Activated T-cell treated with anti-CD3 and anti-CD28 coated beads, Interleukin-2, amount 50 U/mL, for 72 hours (primary cell): ENCODE results near the gene XPO5. TPM values are rescaled to one million over a fixed set of nuclear protein-coding genes. Genes with fewer than 3 reads are reported as not detected.
"Not testable (repeated sequence)": the region's sequence is repeated elsewhere in the genome, so short reads cannot be mapped to it uniquely, and the experiment has no call there.

ENCODE experiments used
- ATAC-seq, 2 donors: fragments of 150-1000 bp; cut with Tn5 transposase; replicated peaks in 1 of 2; 2 replicates each; pipeline ENCODE4 v1.10.0; 2021; ENCODE audit warnings: moderate library complexity in 2 of 2, mild to moderate bottlenecking in 1 of 2
- DNase-seq, 2 donors: peaks; one replicate each; pipeline ENCODE4 v3.0.0; 2021 to 2022; ENCODE audit warnings: mixed read lengths in 1 of 2
- H3K27ac Mint-ChIP-seq: one replicate; pipeline ENCODE4 v1.8.0; 2022; ENCODE audit warnings: mild to moderate bottlenecking, moderate library complexity, mixed read lengths
- H3K27me3 Mint-ChIP-seq: one replicate; pipeline ENCODE4 v1.8.0; 2022; ENCODE audit warnings: low read depth, mixed read lengths
- H3K36me3 Mint-ChIP-seq, 2 donors: one replicate each; pipeline ENCODE4 v1.8.0; 2022; ENCODE audit warnings: mixed read lengths in 2 of 2, mild to moderate bottlenecking in 1 of 2; ENCODE audit not compliant: insufficient read depth in 2 of 2
- H3K4me1 Mint-ChIP-seq: one replicate; pipeline ENCODE4 v1.8.0; 2022; ENCODE audit warnings: low read depth, mixed read lengths
- H3K4me3 Mint-ChIP-seq, 2 donors: one replicate each; pipeline ENCODE4 v1.8.0; 2022; ENCODE audit warnings: mild to moderate bottlenecking in 2 of 2, mixed read lengths in 2 of 2, moderate library complexity in 2 of 2
- H3K9me3 Mint-ChIP-seq, 2 donors: one replicate each; pipeline ENCODE4 v1.8.0; 2022; ENCODE audit warnings: mixed read lengths in 2 of 2
- total RNA-seq, 2 donors: library from RNA; stranded (reverse); gene quantifications; one replicate each; pipeline ENCODE4 v1.2.3, GENCODE V29; 2022

The XPO5 gene
- total RNA-seq, 2 donors from 2014 or later = 104 to 150 TPM

DNA sequence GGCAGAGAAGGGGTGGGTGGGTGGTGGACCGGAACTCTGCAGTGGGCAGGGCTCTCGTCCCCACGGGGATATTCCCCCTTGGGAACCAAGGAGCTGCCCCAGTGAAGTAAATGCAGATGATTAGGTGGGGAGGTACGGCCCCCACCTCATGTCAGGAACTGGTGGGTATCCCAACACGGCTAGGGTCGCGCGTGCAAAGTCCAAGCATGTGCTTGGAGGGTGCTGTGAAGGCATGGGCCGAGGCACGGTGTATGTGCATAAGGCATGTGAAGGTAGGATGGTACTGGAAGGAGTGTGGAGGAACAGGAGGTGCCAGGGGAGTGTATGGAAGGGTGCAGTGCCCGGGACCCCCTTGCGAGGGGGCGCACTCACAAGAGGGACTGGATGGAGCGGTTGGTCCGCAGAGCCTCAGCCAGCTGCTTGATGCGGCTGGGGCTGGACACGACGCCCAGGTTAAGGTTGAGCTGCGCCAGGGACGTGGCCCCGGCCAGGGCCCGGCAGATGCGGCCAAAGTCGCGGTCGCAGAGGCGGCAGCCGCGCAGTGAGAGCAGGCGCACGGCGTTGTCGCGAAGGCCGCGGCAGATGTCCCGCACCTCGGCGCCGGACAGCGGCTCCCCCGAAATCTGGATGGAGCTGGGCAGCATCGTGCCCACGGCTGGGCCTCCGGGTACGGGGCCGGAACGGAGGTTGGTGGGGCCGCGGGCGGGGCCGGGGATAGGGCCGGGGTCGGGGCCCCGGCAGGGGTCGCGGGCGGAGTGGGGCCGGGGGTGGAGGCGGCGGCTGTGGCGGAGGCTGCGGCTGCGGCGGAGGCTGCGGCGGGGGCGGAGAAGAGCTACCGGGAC lies 66.5 kb downstream of the XPO5 start:
- DNase-seq = no peak
- Mint-ChIP-seq H3K36me3 (peaks cover 4% of the 10 kb centered on the region in 2 donors), H3K4me3 (peak overlapping the region; percentile 73 to 79), H3K27ac (peak overlapping the region; percentile 5), H3K4me1 (peaks cover 21% of the 10 kb centered on the region), H3K9me3 (no peaks in the 10 kb centered on the region), H3K27me3 (peaks cover 23% of the 10 kb centered on the region)
- peak; percentile 5 to 6 for ATAC-seq

DNA sequence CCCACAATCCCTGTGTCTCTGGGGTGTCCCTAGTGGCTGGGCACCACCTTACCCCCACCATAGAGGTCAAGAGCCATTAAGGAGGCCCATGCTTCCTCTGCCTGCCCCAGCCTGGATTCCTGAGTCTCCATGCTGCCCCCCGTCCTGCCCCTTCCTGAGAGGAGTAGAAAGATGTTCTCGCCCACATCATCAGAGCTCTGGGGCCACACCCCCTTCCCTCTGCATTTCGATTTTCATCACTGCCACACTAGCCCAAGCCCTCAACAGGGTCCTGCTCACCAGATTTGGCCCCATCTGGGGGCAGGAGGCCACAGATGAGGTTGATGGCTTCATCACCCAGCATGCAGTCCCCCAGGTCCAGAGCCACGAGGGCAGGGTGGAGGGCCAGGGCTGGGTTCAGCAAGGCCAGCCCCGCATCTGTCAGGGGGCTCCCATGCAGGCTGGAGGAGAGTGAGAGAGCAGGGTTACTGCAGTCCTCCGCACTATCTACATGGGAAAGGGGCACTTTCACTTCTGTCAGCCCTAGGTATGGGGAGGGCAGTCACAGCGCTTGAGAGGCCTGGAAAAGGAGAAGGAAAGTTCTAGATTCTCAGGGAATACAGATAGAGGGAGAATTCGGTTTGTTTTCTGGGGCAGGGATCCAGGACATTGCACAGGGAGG lies 67.2 kb downstream of the XPO5 start:
- peaks cover 23% of the 10 kb centered on the region for H3K27me3 Mint-ChIP-seq
- peaks cover 4% of the 10 kb centered on the region in 2 donors for H3K36me3 Mint-ChIP-seq
- no peak for DNase-seq
- no peak for ATAC-seq
- no peaks in the 10 kb centered on the region for H3K9me3 Mint-ChIP-seq
- peaks cover 21% of the 10 kb centered on the region for H3K4me1 Mint-ChIP-seq
- H3K4me3 Mint-ChIP-seq = peak overlapping the region; percentile 69 to 76
- no peak overlapping the region for H3K27ac Mint-ChIP-seq

DNA sequence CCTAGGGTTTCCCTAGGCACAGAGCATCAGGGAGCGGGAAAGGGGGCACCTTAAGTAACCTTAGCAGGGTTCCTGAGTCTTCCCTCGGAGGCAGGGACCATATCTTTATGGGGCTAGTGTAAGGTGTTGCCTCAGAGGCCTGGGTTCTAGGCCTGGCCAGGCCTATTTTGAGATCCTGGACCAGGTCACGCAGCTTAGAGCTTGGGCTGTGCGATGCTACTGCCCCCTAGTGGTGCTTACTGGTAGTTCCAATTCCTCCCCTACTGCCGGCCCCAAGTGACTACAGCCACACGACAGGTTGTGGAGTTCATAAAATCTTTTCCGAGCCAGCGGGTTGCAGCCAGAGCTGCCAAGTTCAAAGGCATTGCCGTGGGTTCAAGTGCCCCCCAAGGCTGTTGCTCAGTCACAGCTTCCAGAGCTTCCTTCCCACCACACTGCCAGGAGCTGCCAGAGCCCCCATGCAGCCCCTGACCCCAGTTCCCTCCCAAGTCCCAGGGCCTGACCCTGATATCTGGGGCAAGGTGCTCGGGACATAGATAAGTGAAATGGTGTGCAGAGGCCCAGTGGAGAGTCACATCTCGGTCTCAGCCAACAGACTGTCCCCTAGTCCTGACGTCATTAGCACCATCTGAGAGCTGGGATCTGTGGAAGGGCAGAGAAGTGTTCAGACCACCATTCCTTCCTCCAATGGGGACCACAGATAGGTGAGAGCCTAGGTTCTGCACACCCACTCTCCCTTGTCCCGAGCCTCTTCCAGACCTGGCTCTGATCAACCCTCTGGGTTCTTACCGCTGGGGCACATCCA lies 69.0 kb downstream of the XPO5 start:
- DNase-seq (peak; percentile 81 to 87), ATAC-seq (peak; percentile 66 to 68)
- Mint-ChIP-seq H3K9me3 (no peaks in the 10 kb centered on the region), H3K4me1 (peaks cover 16% of the 10 kb centered on the region), H3K4me3 (no peak overlapping the region), H3K27me3 (peaks cover 23% of the 10 kb centered on the region), H3K27ac (peak overlapping the region; percentile 44), H3K36me3 (peaks cover 2 to 7% of the 10 kb centered on the region in 2 donors)

DNA sequence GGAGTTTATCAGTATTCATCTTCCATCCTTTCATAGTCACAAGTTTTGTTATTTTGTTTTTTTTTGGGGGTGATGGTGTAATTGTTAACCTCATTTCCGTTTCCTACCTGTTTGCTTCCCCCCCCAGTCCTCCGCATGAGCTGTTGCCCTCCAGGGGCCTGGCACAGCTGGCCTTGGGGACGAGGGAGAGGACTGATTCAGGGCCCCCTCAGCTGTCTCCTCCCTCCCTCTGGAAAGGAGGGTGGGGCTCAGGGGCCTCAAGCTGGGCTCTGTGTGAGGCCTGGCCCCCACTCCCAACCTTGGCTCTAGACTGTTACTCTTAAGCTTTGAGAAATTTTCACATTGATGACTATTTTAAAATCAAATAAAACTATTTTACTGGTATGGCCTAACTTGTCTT lies 69.7 kb downstream of the XPO5 start:
- ATAC-seq = no peak
- peaks cover 16% of the 10 kb centered on the region for H3K4me1 Mint-ChIP-seq
- no peak for DNase-seq
- H3K36me3 Mint-ChIP-seq = peaks cover 3 to 7% of the 10 kb centered on the region in 2 donors
- peaks cover 23% of the 10 kb centered on the region for H3K27me3 Mint-ChIP-seq
- peak overlapping the region; percentile 44 for H3K27ac Mint-ChIP-seq
- no peaks in the 10 kb centered on the region for H3K9me3 Mint-ChIP-seq
- no peak overlapping the region for H3K4me3 Mint-ChIP-seq

DNA sequence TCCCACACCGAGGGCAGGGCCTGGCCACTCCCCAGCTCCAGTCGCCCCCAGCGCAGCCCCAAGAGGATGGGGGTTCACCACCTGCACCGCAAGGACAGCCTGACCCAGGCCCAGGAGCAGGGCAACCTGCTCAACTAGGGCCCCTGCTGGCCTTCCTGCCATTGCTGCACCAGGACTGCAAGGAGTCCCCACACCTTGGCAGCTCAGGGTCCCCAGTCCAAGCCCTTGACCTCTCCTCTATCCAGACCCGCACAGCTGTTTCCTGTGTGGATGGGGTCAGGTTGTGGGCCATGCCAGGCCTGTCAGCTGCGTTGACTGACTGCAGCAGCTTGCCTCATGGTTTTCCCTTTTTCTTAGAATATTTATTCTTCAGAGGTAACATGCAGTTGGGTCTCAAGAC lies 70.1 kb downstream of the XPO5 start:
- H3K27me3 Mint-ChIP-seq = peaks cover 23% of the 10 kb centered on the region
- no peaks in the 10 kb centered on the region for H3K9me3 Mint-ChIP-seq
- ATAC-seq (no peak), DNase-seq (no peak)
- H3K27ac Mint-ChIP-seq = no peak overlapping the region
- H3K4me1 Mint-ChIP-seq = peaks cover 16% of the 10 kb centered on the region
- peaks cover 3 to 7% of the 10 kb centered on the region in 2 donors for H3K36me3 Mint-ChIP-seq
- H3K4me3 Mint-ChIP-seq = no peak overlapping the region

DNA sequence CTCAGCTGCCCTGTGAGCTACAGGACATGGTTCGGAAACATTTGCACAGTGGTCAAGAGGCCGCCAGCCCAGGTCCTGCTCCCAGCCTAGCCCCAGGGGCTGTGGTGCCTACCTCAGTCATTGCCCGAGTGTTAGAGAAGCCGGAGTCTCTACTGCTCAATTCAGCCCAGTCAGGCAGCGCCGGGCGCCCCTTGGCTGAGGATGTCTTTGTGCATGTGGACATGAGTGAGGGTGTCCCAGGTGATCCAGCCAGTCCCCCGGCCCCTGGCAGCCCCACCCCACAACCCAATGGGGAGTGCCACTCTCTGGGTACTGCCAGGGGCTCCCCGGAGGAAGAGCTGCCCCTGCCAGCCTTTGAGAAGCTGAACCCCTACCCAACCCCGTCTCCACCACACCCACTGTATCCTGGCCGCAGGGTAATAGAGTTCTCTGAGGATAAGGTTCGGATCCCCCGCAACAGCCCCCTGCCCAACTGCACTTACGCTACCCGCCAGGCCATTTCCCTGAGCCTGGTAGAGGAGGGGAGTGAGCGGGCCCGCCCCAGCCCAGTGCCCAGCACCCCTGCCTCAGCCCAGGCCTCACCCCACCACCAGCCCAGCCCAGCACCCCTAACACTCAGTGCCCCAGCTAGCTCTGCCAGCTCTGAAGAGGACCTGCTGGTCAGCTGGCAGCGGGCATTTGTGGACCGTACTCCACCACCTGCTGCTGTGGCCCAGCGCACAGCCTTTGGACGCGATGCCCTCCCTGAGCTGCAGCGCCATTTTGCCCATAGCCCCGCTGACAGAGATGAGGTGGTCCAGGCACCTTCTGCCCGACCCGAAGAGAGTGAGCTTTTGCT lies 70.9 kb downstream of the XPO5 start:
- no peak overlapping the region for H3K27ac Mint-ChIP-seq
- peaks cover 23% of the 10 kb centered on the region for H3K27me3 Mint-ChIP-seq
- H3K4me3 Mint-ChIP-seq = no peak overlapping the region
- peaks cover 3 to 7% of the 10 kb centered on the region in 2 donors for H3K36me3 Mint-ChIP-seq
- ATAC-seq = no peak
- no peaks in the 10 kb centered on the region for H3K9me3 Mint-ChIP-seq
- DNase-seq = no peak
- H3K4me1 Mint-ChIP-seq = peaks cover 16% of the 10 kb centered on the region

DNA sequence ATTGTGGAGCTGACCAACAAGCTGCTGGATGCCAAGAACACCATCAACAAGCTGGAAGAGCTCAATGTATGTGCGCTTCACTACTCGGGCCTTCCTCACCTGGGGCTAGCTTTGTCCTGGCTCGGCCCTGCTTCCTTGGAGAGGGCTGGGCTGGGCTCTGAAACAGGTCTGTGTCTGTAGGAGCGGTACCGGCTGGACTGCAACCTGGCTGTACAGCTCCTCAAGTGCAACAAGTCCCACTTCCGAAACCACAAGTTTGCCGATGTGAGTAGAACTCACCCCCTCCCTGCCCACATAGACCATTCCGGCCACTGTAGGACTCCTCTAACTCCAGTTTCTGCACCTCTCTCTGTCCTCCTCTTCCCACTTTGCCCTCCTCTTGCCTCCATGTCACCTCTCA lies 72.4 kb downstream of the XPO5 start:
- H3K36me3 Mint-ChIP-seq = peaks cover 1 to 9% of the 10 kb centered on the region in 2 donors
- peaks cover 12% of the 10 kb centered on the region for H3K27me3 Mint-ChIP-seq
- no peaks in the 10 kb centered on the region for H3K9me3 Mint-ChIP-seq
- no peak overlapping the region for H3K27ac Mint-ChIP-seq
- H3K4me1 Mint-ChIP-seq = peaks cover 7% of the 10 kb centered on the region
- no peak for DNase-seq
- no peak overlapping the region for H3K4me3 Mint-ChIP-seq
- no peak for ATAC-seq

DNA sequence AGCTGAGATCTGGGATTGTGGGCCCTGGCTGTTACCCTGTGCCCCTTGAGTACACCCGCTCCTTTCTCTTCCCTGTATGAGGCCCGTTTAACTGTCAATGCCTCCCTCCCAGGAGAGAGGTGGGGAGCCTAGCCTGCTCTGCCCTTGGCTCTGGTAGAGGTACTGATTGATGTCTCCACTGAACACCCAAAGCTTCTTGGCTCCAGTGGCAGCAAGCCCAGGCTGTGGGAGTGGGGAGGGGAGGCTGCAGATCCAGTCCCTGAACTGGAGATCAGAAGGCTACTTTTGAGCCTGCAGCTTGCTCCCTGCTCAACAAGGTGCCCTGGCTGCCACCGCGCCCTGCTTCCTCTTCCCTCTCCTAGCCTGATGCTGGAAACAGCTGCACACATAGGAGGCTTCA lies 73.2 kb downstream of the XPO5 start:
- peaks cover 4% of the 10 kb centered on the region for H3K27me3 Mint-ChIP-seq
- ATAC-seq (no peak), DNase-seq (no peak)
- no peaks in the 10 kb centered on the region for H3K9me3 Mint-ChIP-seq
- peaks cover 1 to 9% of the 10 kb centered on the region in 2 donors for H3K36me3 Mint-ChIP-seq
- H3K4me3 Mint-ChIP-seq = no peak overlapping the region
- H3K27ac Mint-ChIP-seq = no peak overlapping the region
- peaks cover 7% of the 10 kb centered on the region for H3K4me1 Mint-ChIP-seq

DNA sequence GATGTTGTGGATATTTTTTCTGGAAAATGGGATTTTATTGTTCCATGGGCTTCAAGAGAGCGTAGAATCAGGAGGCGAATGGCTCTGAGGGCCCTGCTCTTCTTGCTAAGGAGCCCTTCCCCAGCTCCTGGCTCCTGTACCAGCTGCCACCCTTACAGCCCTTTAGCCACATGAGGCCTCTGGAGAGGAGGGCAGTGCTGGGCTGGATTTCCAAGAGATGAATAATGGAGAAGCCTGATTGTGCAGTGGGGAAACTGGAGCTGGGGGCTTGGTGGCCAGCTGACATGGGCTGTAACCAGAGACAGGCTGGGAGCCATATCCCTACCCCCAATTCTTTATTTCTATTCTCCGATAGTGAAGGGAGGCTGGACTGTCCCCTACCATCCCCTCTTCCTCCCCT lies 74.9 kb downstream of the XPO5 start:
- no peak for ATAC-seq

DNA sequence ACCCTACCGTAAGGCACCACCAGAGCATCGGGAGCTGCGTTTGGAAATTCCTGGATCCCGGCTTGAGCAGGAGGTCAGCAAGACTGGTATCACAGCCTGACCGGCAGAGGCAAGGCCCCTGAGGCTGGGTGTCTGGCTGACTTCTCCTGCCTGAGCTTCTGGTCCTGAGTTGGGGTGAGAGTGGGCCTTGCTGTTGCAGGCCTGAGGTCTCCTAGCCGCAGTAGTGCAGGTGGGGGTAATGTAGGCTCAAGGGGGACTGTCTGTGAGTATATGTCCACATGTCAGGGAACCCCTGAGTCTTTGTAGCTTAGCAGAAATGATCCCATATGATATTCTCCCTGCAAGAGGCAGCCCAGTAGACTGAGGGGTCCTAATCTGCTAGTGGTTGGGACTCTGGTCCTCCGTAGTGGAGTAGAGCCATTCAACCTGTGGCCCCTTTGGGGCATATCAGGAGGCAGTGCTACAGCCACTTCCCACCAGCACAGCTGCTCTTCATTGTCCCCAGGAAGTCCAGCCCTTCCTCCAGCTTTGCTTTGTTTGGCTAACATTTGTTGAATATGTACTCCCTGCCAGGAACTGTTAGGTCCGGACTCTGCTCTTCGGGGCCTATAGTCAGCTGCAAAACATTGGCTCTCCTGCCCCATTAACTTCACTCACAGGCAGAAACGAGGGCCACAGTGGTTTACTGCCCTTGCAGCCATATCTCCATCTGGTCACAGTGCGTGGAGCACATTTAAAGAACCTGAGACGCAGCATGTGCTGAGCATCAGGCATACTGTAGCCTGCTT lies 76.6 kb downstream of the XPO5 start:
- no peak for DNase-seq
- Mint-ChIP-seq H3K9me3 (no peaks in the 10 kb centered on the region), H3K4me1 (peaks cover 11% of the 10 kb centered on the region), H3K27ac (no peak overlapping the region), H3K27me3 (no peaks in the 10 kb centered on the region), H3K4me3 (no peak overlapping the region), H3K36me3 (peaks cover 1 to 7% of the 10 kb centered on the region in 2 donors)
- ATAC-seq = no peak

More for the DNA sequence above, 74.9 kb downstream of the XPO5 start:
- peaks cover 1 to 9% of the 10 kb centered on the region in 2 donors for H3K36me3 Mint-ChIP-seq
- no peaks in the 10 kb centered on the region for H3K9me3 Mint-ChIP-seq
- DNase-seq = no peak
- no peaks in the 10 kb centered on the region for H3K4me1 Mint-ChIP-seq
- no peak overlapping the region for H3K4me3 Mint-ChIP-seq
- no peak overlapping the region for H3K27ac Mint-ChIP-seq
- H3K27me3 Mint-ChIP-seq = no peaks in the 10 kb centered on the region

DNA sequence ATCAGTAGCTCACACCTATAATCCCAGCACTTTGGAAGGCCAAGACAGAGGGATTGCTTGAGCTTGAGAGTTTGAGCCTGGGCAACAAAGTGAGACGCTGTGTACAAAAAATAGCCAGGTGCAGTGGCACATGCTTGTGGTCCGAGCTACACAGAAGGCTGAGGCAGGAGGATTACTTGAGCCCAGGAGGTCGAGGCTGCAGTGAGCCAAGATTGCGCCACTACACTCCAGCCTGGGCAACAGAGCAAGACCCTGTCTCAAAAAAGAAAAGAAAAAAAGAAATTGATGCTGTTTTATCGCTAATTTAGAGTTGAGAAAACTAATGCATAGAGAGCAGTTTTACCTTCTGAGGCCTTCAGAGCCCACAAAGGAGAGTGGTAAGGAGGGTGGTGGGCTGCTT lies 77.5 kb downstream of the XPO5 start:
- H3K27me3 Mint-ChIP-seq, DNase-seq, ATAC-seq, H3K4me3 Mint-ChIP-seq, H3K27ac Mint-ChIP-seq, H3K36me3 Mint-ChIP-seq, H3K9me3 Mint-ChIP-seq: not testable (repeated sequence)
- peaks cover 17% of the 10 kb centered on the region for H3K4me1 Mint-ChIP-seq

DNA sequence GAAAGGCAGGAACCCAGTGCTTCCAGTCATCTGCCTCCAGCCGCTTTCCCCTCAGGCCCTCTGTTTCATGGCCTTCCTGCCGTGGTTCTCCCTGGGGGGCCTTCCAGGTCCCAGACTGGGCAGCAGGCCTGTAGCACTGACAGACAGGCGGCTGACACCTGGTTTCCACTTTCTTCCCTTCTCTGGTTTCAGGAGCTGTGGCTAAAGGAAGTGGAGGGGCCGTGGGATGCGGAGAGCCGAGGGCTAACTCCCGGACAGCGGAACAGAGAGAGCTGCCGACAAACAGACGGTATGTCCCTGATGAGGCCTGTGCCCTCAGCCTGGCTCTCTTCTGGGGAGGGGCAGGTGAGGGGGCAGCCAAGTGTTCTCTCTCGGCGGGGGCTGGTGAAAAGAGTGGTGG lies 78.1 kb downstream of the XPO5 start:
- ATAC-seq = no peak
- Mint-ChIP-seq H3K9me3 (no peaks in the 10 kb centered on the region), H3K27me3 (no peaks in the 10 kb centered on the region), H3K4me1 (peaks cover 21% of the 10 kb centered on the region), H3K27ac (no peak overlapping the region), H3K36me3 (peaks cover 1 to 7% of the 10 kb centered on the region in 2 donors), H3K4me3 (no peak overlapping the region)
- DNase-seq = no peak
